ENCODE results near the gene CNPPD1. TPM values are rescaled to one million over a fixed set of nuclear protein-coding genes. Genes with fewer than 3 reads are reported as not detected.

Gene CNPPD1
- total and polyA plus RNA-seq, 8 donors, result 20.1 to 32.9 (median 26.1) TPM

GRCh38 chr2:219213026-219213415, 36.3 kb upstream of the CNPPD1 start:
- Histone ChIP-seq H3K9me3 (no peaks in the 10 kb centered on the region), H3K27ac (no peak overlapping the region), H3K4me3 (no peak overlapping the region), H3K4me1 (peaks cover 0 to 10% (median 7%) of the 10 kb centered on the region in 3 donors), H3K36me3 (peaks cover 0 to 8% (median 0%) of the 10 kb centered on the region in 3 donors), H3K27me3 (no peaks in the 10 kb centered on the region)
- FAIRE-seq (no peak), DNase-seq (no peak), ATAC-seq (no peak)
- TF ChIP-seq, protein P1, sequence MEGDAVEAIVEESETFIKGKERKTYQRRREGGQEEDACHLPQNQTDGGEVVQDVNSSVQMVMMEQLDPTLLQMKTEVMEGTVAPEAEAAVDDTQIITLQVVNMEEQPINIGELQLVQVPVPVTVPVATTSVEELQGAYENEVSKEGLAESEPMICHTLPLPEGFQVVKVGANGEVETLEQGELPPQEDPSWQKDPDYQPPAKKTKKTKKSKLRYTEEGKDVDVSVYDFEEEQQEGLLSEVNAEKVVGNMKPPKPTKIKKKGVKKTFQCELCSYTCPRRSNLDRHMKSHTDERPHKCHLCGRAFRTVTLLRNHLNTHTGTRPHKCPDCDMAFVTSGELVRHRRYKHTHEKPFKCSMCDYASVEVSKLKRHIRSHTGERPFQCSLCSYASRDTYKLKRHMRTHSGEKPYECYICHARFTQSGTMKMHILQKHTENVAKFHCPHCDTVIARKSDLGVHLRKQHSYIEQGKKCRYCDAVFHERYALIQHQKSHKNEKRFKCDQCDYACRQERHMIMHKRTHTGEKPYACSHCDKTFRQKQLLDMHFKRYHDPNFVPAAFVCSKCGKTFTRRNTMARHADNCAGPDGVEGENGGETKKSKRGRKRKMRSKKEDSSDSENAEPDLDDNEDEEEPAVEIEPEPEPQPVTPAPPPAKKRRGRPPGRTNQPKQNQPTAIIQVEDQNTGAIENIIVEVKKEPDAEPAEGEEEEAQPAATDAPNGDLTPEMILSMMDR (IDR thresholded peaks at IDR 0.05), result no peak
- intact Hi-C loops (cut with DNase I), result no loop called here
- 86 to 89% methylated on average over 8 of the region's 8 CpGs for WGBS, 2 donors

GRCh38 chr2:219210886-219211362, 34.2 kb upstream of the CNPPD1 start:
- no peak for FAIRE-seq
- intact Hi-C loops (cut with DNase I), result no loop called here
- Histone ChIP-seq H3K4me1 (peaks cover 0 to 11% (median 5%) of the 10 kb centered on the region in 3 donors), H3K9me3 (no peaks in the 10 kb centered on the region), H3K4me3 (no peak overlapping the region), H3K27me3 (no peaks in the 10 kb centered on the region), H3K36me3 (peaks cover 0 to 8% (median 0%) of the 10 kb centered on the region in 3 donors), H3K27ac (no peak overlapping the region)
- TF ChIP-seq, protein P1 (IDR thresholded peaks at IDR 0.05), result no peak
- ATAC-seq, result no peak
- WGBS, 2 donors, result 90 to 95% methylated on average over 9 of the region's 9 CpGs
- peak in 1 of 6 donors; percentile 7 for DNase-seq

DNA sequence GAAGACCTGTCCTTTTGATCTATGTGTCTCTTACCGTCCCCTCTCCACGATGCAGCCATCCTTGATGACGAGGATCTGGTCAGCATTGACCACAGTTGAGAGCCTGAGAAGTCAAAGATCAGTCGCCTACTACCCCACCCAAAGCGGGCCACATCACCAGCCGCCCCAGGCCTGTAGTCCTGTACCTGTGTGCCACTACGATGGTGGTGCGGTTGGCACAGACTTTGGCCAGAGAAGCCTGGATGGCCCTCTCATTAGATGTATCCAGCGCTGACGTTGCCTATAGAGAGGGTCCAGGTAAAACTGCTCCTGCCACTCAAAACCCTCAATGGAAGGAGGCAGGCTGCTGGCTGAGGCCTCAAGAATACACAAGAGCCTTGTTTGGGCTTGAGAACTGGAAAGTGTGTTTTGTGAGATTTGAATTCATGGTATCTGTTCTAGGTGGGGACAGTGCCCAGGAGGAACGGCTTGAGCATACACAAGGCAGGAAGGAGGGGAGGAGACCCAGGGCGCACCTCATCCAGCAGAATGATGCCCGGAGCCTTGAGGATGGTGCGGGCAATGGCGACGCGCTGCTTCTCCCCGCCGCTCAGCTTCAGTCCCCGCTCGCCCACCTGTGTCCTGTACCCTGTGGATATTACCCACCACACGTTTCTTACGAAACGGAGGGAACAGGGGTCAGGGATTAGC, 33.6 kb upstream of the CNPPD1 start:
- TF ChIP-seq, protein P1 (IDR thresholded peaks at IDR 0.05), result no peak
- no peak for FAIRE-seq
- no peak for ATAC-seq
- Histone ChIP-seq H3K9me3 (no peaks in the 10 kb centered on the region), H3K4me1 (peaks cover 0 to 11% (median 5%) of the 10 kb centered on the region in 3 donors), H3K27me3 (no peaks in the 10 kb centered on the region), H3K27ac (no peak overlapping the region), H3K4me3 (no peak overlapping the region), H3K36me3 (peaks cover 0 to 8% (median 0%) of the 10 kb centered on the region in 3 donors)
- WGBS, 2 donors, result 93 to 95% methylated on average over 24 of the region's 24 CpGs
- DNase-seq, result peak in 1 of 6 donors; percentile 13
- intact Hi-C loops (cut with DNase I), result no loop called here

DNA sequence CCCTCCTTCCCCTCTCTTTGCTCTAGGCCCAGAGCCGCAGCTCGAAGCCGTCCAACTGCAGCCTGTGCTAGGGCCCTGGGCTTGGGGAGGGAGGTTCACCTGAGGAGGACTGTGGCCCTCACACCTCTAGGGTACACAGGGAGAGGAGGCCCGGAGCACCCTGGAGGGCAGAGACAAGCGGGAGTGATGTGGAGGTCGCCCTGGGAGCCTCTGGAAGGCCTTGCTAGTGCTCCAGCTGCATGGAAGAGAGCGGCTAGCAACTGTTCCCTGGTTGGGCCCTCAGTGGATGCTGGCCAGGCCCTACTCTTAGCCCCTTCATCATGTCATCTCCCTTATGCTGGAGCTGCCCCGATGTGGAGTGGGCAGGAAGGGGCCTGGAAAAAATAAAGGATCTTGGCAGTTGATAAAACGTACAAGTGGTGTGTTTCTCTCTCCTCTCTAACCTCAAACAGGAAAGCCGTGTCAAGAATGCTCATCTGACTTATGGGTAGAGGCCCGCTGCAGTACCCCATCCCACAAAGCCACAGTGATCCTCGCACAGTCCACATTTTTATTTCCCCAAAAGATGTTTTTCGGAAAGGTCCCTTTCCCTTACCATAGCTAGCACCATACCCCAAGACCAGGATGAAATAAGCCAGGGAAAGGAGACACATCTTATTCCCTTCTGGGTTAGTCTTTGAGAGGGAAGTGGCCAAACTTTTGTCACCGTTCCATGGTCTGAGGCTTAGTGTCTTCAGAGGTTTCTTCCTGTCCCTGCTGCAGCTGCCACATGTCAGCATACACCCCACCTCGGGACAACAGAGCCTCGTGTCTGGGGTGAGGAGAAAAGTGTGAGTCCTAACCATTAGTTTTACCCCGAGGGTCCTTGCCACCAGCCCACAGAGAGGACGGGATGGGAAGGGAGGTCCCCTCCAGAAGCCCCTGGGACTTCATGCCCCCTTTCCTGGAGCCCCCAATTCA, 32.8 kb upstream of the CNPPD1 start:
- Histone ChIP-seq H3K4me1 (peaks cover 0 to 11% (median 5%) of the 10 kb centered on the region in 3 donors), H3K27ac (no peak overlapping the region), H3K4me3 (no peak overlapping the region), H3K36me3 (peaks cover 0 to 8% (median 0%) of the 10 kb centered on the region in 3 donors), H3K27me3 (no peaks in the 10 kb centered on the region), H3K9me3 (no peaks in the 10 kb centered on the region)
- DNase-seq, result peak in 2 of 6 donors; percentile 11 to 55
- intact Hi-C loops (cut with DNase I), result no loop called here
- 80 to 83% methylated on average over 15 to 18 of the region's 18 CpGs for WGBS, 2 donors
- no peak for FAIRE-seq
- TF ChIP-seq, protein P1 (IDR thresholded peaks at IDR 0.05), result no peak
- no peak for ATAC-seq
